Common myeloid progenitor, CD34-positive (primary cell): ENCODE measurements around the gene MAPK1.
"Not testable (repeated sequence)": the region's sequence is repeated elsewhere in the genome, so short reads cannot be mapped to it uniquely, and the experiment has no call there.

ENCODE experiments used
- CTCF ChIA-PET: fragments of 350-600 bp; sonication (Branson Sonifier 250); formaldehyde crosslinking; loops from one replicate; lab custom pipeline; 2021; ENCODE audit warnings: antibody characterized with exemption; lab: Charles Lee
- POLR2A ChIA-PET: fragments of 350-600 bp; sonication (Branson Sonifier 250); formaldehyde crosslinking; loops from one replicate; lab custom pipeline; 2021; ENCODE audit warnings: antibody characterized with exemption; lab: Charles Lee
- DNase-seq, 3 donors: peaks; one replicate each; pipeline versions ENCODE4 v3.0.0 to v3.0.0-alpha.2; 2013
- H3K27ac ChIP-seq, 2 experiments: 1 replicate in 1 of 2; 2 replicates in 1 of 2; pipeline ENCODE4 v1.7.0; 2013; ENCODE audit warnings: inconsistent platforms in 2 of 2, low read length in 2 of 2, mild to moderate bottlenecking in 2 of 2, low read depth in 1 of 2, moderate library complexity in 1 of 2; ENCODE audit not compliant: severe bottlenecking in 2 of 2, insufficient read depth in 1 of 2, poor library complexity in 1 of 2
- H3K27me3 ChIP-seq, 5 experiments: replicated peaks in 2 of 5; 1 replicate in 3 of 5; 2 replicates in 2 of 5; pipeline versions ENCODE4 v1.6.1 to v1.7.0; 2013; ENCODE audit warnings: low read length in 4 of 5, mild to moderate bottlenecking in 2 of 5, moderate library complexity in 2 of 5, inconsistent platforms in 1 of 5; ENCODE audit not compliant: insufficient read depth in 5 of 5, control insufficient read depth in 4 of 5
- H3K36me3 ChIP-seq, 4 experiments: 1 replicate in 2 of 4; 2 replicates in 2 of 4; pipeline versions ENCODE4 v1.6.1 to v1.7.0; 2013; ENCODE audit warnings: low read length in 3 of 4, control low read depth in 1 of 4, mild to moderate bottlenecking in 1 of 4; ENCODE audit not compliant: control insufficient read depth in 4 of 4, insufficient read depth in 4 of 4
- H3K4me1 ChIP-seq, 4 experiments: 1 replicate in 3 of 4; 2 replicates in 1 of 4; pipeline versions ENCODE4 v1.6.1 to v1.7.1; 2013; ENCODE audit warnings: low read length in 3 of 4, mild to moderate bottlenecking in 3 of 4, control low read depth in 1 of 4, inconsistent platforms in 1 of 4, moderate library complexity in 1 of 4; ENCODE audit not compliant: control insufficient read depth in 4 of 4, insufficient read depth in 4 of 4; ENCODE audit errors: control extremely low read depth in 1 of 4
- H3K4me3 ChIP-seq, 7 experiments: 1 replicate in 4 of 7; 2 replicates in 3 of 7; pipeline versions ENCODE4 v1.5.1 to v1.7.0; 2013; ENCODE audit warnings: mild to moderate bottlenecking in 7 of 7, low read length in 6 of 7, moderate library complexity in 6 of 7, inconsistent platforms in 2 of 7, low read depth in 2 of 7, control low read depth in 1 of 7; ENCODE audit not compliant: insufficient read depth in 4 of 7, control insufficient read depth in 1 of 7; ENCODE audit errors: extremely low read depth in 1 of 7
- H3K9me3 ChIP-seq, 5 experiments: 1 replicate in 4 of 5; 2 replicates in 1 of 5; pipeline versions ENCODE4 v1.6.1 to v1.7.1; 2013; ENCODE audit warnings: low read length in 4 of 5, mild to moderate bottlenecking in 2 of 5, inconsistent platforms in 1 of 5, low read depth in 1 of 5, moderate library complexity in 1 of 5; ENCODE audit not compliant: control insufficient read depth in 4 of 5, insufficient read depth in 2 of 5; ENCODE audit errors: control extremely low read depth in 1 of 5
- WGBS: methylation state at CpG from one replicate; pipeline ENCODE4 v1.1.5; 2013; ENCODE audit not compliant: insufficient coverage; 5-methylcytosine and 5-hydroxymethylcytosine counted together

The MAPK1 gene

DNA sequence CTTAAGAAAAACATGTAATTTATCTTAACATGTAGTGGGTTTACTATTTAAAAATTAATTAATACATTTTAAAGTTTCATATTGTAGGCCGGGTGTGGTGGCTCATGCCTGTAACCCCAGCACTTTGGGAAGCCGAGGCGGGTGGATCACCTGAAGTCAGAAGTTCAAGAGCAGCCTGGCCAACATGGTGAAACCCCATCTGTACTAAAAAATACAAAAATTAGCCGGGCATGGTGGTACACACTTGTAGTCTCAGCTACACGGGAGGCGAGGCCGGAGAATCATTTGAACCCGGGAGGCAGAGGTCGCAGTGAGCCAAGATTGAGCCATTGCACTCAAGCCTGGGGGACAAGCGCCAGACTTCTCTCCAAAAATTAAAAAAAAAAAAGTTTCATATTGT, 73.7 kb downstream of the MAPK1 start:
- H3K27me3 ChIP-seq, POLR2A ChIA-PET, H3K4me1 ChIP-seq, H3K4me3 ChIP-seq, H3K27ac ChIP-seq, CTCF ChIA-PET, DNase-seq, H3K9me3 ChIP-seq: not testable (repeated sequence)
- WGBS, result 98% methylated on average over 9 of the region's 10 CpGs
- H3K36me3 ChIP-seq, result peaks cover 6 to 52% (median 31%) of the 10 kb centered on the region in 4 experiments

DNA sequence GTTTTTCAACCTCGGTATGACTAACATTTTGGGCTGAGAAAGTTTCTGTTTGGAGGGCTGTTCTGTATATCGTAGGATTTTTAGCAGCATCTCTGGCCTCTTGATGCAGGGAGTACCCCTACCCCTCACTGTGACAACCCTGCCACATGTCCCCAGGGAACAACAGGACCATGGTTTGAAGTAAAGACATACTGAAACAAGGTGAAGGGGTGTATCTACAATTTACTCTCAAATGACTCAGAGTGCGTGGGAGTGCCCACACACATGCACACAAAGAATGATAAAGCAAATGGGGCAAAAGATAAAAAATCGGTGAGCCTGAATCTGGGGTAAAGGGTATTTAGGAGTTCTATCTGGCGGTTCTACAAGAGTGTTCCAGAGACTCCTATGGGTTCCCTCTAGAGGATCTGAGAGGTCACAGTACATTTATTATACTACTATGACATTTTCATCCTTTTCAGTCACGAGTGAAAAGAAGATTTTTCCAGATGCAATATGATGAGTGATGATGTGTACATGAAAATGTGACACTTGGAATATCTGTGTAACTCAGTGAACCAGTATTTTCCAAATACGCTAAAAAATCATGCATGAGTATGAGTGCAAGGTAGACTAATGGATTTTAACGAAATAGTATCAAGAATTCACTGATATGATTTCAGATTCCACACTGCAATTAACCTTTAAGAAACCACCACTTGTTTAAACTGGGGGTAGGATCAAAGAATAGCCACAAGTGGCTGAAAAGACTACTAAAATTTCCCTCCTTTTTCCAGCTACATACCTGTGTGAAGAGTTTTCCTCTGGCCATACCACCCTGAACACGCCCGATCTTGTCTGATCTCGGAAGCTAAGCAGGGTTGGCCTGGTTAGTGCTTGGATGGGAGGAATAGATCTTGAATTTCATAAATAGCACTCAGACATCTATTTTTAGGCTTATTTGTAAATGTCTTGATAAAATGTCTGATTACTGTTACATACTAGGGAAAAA, 75.5 kb downstream of the MAPK1 start:
- WGBS, result 62% methylated on average over 2 of the region's 11 CpGs
- no peak overlapping the region for H3K4me3 ChIP-seq
- no peak for DNase-seq
- H3K9me3 ChIP-seq, result no peaks in the 10 kb centered on the region
- peaks cover 6 to 53% (median 31%) of the 10 kb centered on the region in 4 experiments for H3K36me3 ChIP-seq
- ChIA-PET CTCF (no interaction called here), POLR2A (no interaction called here)
- no peaks in the 10 kb centered on the region for H3K27me3 ChIP-seq
- H3K4me1 ChIP-seq, result no peaks in the 10 kb centered on the region
- no peak overlapping the region for H3K27ac ChIP-seq

DNA sequence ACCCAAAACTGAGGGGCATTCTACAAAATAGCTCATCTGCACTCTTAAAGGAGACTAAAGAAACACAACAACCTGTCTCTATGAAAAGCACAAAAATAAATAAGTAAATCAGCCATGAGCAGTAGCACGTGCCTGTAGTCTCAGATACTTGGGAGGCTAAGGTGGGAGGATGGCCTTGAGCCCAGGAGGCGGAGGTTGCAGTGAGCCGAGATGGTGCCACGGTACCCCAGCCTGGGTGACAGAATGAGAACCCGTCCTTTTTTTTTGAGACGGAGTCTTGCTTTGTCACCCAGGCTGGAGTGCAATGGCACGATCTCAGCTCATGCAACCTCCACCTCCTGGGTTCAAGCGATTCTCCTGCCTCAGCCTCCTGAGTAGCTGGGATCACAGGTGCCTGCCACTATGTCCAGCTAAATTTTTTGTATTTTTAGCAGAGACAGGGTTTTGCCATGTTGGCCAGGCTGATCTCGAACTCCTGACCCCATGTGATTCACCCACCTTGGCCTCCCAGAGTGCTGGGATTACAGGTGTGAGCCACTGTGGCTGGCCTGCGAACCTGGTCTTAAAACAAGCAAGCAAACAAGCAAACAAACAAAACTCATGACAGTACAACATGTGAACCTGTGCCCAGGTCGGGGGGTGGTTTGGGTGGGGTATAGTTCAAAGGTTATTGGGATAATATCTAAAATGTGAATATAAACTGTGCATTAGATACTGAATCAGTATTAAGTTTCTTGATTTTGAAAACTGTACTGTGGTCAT, 76.4 kb downstream of the MAPK1 start:
- H3K4me1 ChIP-seq, H3K27me3 ChIP-seq, H3K27ac ChIP-seq, H3K4me3 ChIP-seq, H3K9me3 ChIP-seq, DNase-seq, POLR2A ChIA-PET: not testable (repeated sequence)
- CTCF ChIA-PET, result interaction anchor here (0.9 kb wide), 1 partner anchor 149 kb away, joined by 3 read pairs; no protein-coding TSS in a partner anchor
- 93% methylated on average over 9 of the region's 11 CpGs for WGBS
- peaks cover 6 to 49% (median 28%) of the 10 kb centered on the region in 4 experiments for H3K36me3 ChIP-seq

DNA sequence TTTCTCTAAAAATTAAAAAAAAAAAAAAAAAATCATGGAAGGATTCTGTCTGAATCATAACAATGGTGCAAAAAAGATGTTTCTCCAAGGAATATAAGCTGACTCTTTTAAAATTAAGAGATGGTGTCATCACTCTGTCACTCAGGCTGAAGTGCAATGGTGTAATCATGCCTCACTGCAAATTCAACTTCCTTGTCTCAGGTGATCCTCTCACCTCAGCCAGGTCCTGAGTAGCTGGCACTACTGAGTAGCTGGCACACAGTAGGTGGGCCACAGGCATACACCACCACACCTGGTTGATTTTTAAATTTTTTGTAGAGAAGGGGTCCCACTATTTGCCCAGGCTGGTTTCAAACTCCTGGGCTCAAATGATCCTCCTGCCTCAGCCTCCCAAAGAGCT, 77.1 kb downstream of the MAPK1 start:
- Histone ChIP-seq H3K4me3 (no peak overlapping the region), H3K4me1 (no peaks in the 10 kb centered on the region), H3K9me3 (no peaks in the 10 kb centered on the region), H3K27ac (no peak overlapping the region), H3K36me3 (peaks cover 6 to 45% (median 27%) of the 10 kb centered on the region in 4 experiments), H3K27me3 (no peaks in the 10 kb centered on the region)
- ChIA-PET CTCF (interaction anchor here (0.9 kb wide), 1 partner anchor 150 kb away, joined by 3 read pairs; no protein-coding TSS in a partner anchor), POLR2A (no interaction called here)
- DNase-seq, result no peak

DNA sequence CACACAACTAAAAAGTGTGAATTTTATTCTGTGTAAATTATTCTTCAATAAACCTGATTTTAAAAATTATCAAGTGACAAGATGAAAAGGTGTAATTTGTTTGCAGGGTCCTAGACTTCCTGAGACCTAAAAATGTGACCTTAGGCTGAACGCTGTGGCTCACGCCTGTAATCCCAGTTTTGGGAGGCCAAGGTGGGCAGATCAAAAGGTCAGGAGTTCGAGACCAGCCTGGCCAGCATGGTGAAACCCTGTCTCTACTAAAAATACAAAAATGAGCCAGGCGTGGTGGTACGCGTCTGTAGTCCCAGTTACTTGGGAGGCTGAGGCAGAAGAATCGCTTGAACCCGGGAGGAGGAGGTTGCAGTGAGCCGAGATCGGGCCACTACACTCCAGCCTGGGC, 79.9 kb downstream of the MAPK1 start:
- 99% methylated on average over 9 of the region's 10 CpGs for WGBS
- H3K4me1 ChIP-seq, POLR2A ChIA-PET, H3K4me3 ChIP-seq, DNase-seq, H3K27ac ChIP-seq, H3K27me3 ChIP-seq, H3K9me3 ChIP-seq: not testable (repeated sequence)
- CTCF ChIA-PET, result interaction anchor here (1.0 kb wide), 1 partner anchor 184 kb away, joined by 3 read pairs; no protein-coding TSS in a partner anchor
- H3K36me3 ChIP-seq, result peaks cover 6 to 52% (median 40%) of the 10 kb centered on the region in 4 experiments

DNA sequence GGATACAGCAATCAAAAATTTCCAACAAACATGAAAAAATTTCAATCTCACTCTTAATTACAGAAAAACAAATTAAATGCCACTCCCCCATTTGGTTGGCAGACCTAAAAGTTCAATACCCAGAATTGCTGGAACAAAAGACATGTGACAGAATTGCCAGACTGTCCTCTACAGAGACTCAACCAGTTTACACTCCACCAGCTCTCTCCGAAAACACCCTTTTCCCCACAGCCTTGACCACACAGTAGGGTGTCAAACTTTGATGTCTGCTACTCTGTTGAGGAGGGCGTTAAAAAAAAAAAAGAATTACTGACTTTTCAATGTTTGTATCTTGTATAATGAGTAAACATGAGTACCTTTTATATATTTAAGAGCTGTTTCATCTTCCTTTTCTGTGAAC, 87.2 kb downstream of the MAPK1 start:
- Histone ChIP-seq H3K4me1 (no peaks in the 10 kb centered on the region), H3K4me3 (no peak overlapping the region), H3K27ac (no peak overlapping the region), H3K27me3 (no peaks in the 10 kb centered on the region), H3K36me3 (peaks cover 3 to 45% (median 32%) of the 10 kb centered on the region in 4 experiments), H3K9me3 (no peaks in the 10 kb centered on the region)
- 100% methylated on average over 1 of the region's 2 CpGs for WGBS
- no peak for DNase-seq
- ChIA-PET CTCF (interaction anchor here (0.6 to 1.2 kb wide), 6 partner anchors 8 to 187 kb away, joined by 4 to 6 read pairs (median 4); no protein-coding TSS in a partner anchor), POLR2A (no interaction called here)
